ENCODE measurements around the gene HELZ2.
A peak's percentile ranks its signal among the peaks of the same experiment; 100 is the strongest.

HELZ2 gene

GRCh38 chr20:63553933-63554290 lies 20.1 kb downstream of the HELZ2 start, which contains the start of gene FNDC11:
TSS of gene FNDC11 (plus strand) at chr20:63554159. CDS start at chr20:63555664, 1,505 bp downstream.
- Mint-ChIP-seq H3K9me3 (no peaks in the 10 kb centered on the region), H3K27me3 (ENCODE audit: low read depth, poor library complexity) (peaks cover 21% of the 10 kb centered on the region), H3K4me3 (peak within 1 kb of the TSS; percentile 76), H3K27ac (no peak within 1 kb of the TSS), H3K4me1 (peaks cover 20% of the 10 kb centered on the region), H3K36me3 (ENCODE audit: low read depth) (no peaks in the 10 kb centered on the region)
- TF ChIP-seq, protein P1, sequence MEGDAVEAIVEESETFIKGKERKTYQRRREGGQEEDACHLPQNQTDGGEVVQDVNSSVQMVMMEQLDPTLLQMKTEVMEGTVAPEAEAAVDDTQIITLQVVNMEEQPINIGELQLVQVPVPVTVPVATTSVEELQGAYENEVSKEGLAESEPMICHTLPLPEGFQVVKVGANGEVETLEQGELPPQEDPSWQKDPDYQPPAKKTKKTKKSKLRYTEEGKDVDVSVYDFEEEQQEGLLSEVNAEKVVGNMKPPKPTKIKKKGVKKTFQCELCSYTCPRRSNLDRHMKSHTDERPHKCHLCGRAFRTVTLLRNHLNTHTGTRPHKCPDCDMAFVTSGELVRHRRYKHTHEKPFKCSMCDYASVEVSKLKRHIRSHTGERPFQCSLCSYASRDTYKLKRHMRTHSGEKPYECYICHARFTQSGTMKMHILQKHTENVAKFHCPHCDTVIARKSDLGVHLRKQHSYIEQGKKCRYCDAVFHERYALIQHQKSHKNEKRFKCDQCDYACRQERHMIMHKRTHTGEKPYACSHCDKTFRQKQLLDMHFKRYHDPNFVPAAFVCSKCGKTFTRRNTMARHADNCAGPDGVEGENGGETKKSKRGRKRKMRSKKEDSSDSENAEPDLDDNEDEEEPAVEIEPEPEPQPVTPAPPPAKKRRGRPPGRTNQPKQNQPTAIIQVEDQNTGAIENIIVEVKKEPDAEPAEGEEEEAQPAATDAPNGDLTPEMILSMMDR (IDR thresholded peaks at IDR 0.05) = no peak
- DNase-seq = peak; percentile 81

DNA sequence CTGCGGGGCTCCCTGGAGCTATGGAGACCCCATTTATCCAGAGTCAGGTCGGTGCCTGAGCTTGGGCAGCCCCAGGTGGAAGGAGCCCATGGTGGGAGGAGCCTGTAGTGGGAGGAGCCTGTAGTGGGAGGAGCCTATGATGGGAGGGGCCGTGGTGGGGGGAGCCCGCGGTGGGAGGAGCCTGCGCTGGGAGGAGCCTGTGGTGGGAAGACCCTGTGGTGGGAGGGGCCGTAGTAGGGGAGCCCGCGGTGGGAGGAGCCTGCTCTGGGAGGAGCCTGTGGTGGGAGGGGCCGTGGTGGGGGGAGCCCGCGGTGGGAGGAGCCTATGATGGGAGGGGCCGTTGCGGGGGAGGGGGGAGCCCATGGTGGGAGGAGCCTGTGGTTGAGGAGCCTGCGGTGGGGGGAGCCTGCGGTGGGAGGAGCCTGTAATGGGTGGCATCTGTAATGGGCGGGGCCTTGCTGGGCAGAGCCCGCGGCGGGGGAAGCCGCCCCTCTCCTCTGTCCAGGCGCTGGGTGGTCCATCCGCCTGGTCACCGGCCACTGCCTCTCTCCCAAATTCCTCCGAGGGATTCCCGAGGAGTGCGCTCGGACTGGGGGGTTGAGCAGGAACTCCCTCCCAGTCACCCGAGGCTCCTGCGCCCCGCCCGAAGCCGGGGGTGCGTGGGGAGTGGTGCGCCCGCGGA lies 20.6 kb downstream of the HELZ2 start:
- no peak overlapping the region for H3K27ac Mint-ChIP-seq

GRCh38 chr20:63552481-63553249 lies 21.4 kb downstream of the HELZ2 start:
- no peak overlapping the region for H3K27ac Mint-ChIP-seq
- H3K4me3 Mint-ChIP-seq = peak overlapping the region; percentile 28
- H3K4me1 Mint-ChIP-seq = peaks cover 20% of the 10 kb centered on the region
- H3K36me3 Mint-ChIP-seq (ENCODE audit: low read depth) = no peaks in the 10 kb centered on the region
- no peaks in the 10 kb centered on the region for H3K9me3 Mint-ChIP-seq
- no peak for DNase-seq
- TF ChIP-seq, protein P1 (IDR thresholded peaks at IDR 0.05) = no peak
- H3K27me3 Mint-ChIP-seq (ENCODE audit: low read depth, poor library complexity) = peaks cover 26% of the 10 kb centered on the region

More for the DNA sequence above, 20.6 kb downstream of the HELZ2 start:
- H3K4me1 Mint-ChIP-seq = peaks cover 20% of the 10 kb centered on the region
- TF ChIP-seq, protein P1 (IDR thresholded peaks at IDR 0.05) = no peak
- DNase-seq = peak; percentile 96
- no peaks in the 10 kb centered on the region for H3K36me3 Mint-ChIP-seq (ENCODE audit: low read depth)
- peaks cover 26% of the 10 kb centered on the region for H3K27me3 Mint-ChIP-seq (ENCODE audit: low read depth, poor library complexity)
- peak overlapping the region; percentile 76 for H3K4me3 Mint-ChIP-seq
- no peaks in the 10 kb centered on the region for H3K9me3 Mint-ChIP-seq

GRCh38 chr20:63551068-63551467 lies 23.0 kb downstream of the HELZ2 start:
- H3K27ac Mint-ChIP-seq = no peak overlapping the region
- no peak for DNase-seq
- H3K4me3 Mint-ChIP-seq = no peak overlapping the region
- no peaks in the 10 kb centered on the region for H3K9me3 Mint-ChIP-seq
- peaks cover 14% of the 10 kb centered on the region for H3K4me1 Mint-ChIP-seq
- peaks cover 23% of the 10 kb centered on the region for H3K27me3 Mint-ChIP-seq (ENCODE audit: low read depth, poor library complexity)
- H3K36me3 Mint-ChIP-seq (ENCODE audit: low read depth) = no peaks in the 10 kb centered on the region
- TF ChIP-seq, protein P1 (IDR thresholded peaks at IDR 0.05) = no peak

- Mint-ChIP-seq H3K4me1 (peaks cover 14% of the 10 kb centered on the region), H3K27ac (no peak overlapping the region), H3K9me3 (no peaks in the 10 kb centered on the region), H3K36me3 (ENCODE audit: low read depth) (no peaks in the 10 kb centered on the region), H3K4me3 (no peak overlapping the region), H3K27me3 (ENCODE audit: low read depth, poor library complexity) (peaks cover 31% of the 10 kb centered on the region)
- DNase-seq = no peak
- TF ChIP-seq, protein P1 (IDR thresholded peaks at IDR 0.05) = no peak
These were observed 24.3 kb downstream of the HELZ2 start for GRCh38 chr20:63549679-63550282.
